ENCODE measurements around the gene HAAO. TPM values are rescaled to one million over a fixed set of nuclear protein-coding genes. Genes with fewer than 3 reads are reported as not detected.

HAAO gene
- total and polyA plus RNA-seq, 2 of the 13 experiments (the other 11 are each of a cell fraction or from before 2014, with no cell fraction given) = 36.1 to 42.7 TPM

DNA sequence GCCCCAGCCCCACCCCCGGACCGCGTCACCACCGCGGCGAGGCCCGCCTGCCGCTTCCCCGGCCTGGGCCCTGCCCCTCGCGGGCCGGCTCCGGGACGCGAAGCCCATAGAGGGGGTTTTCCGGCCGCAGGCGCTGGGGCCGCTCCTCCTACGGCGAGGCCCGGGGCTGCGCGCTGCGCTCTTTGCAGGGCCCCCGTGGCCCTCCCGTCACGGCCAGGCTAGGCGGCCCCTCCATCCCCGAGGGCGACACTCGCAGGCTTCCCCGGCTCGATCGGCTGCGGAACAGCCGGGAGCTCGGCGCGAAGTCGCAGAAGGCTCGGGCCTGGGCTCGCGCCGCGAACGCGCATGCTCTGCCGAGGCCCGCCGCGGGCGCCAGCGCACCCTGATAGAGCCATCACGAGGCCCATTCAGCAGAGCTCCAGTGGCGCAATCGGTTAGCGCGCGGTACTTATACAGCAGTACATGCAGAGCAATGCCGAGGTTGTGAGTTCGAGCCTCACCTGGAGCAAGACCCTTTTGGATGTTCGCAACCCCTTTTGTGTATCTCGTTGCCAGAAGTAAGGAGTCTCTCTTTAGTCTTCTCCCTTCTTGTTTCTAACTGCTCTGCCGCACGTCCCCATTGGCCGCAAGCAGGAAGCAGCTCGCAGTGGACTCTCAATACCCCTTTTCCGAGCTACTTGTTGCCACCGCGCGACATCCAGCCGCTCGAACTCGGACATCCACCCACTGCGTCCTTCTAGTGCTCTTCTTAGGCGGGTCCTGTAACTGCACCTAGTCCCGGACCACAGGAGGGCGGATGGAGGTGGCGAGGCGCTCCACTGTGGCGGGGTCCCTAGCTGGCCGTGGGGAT lies 18.0 kb upstream of the HAAO start (continued):
- TF ChIP-seq ZBTB40 (IDR thresholded peaks at IDR 0.05) (no peak), ZBTB40 (CRISPR knock-in tag; IDR thresholded peaks at IDR 0.05) (peak; percentile 79), MTA3 (CRISPR knock-in tag; IDR thresholded peaks at IDR 0.05) (no peak), ZNF784 (CRISPR knock-in tag; IDR thresholded peaks at IDR 0.05; ENCODE audit: borderline replicate concordance) (no peak), AGO2 (optimal IDR thresholded peaks at IDR 0.05; ENCODE audit: low read depth, low read length) (peak; percentile 95), ISL2 (CRISPR knock-in tag; IDR thresholded peaks at IDR 0.05) (peak; percentile 90), DMAP1 (CRISPR knock-in tag; IDR thresholded peaks at IDR 0.05) (peak; percentile 57; the same call in 1 of the 2 replicates), SRY (CRISPR knock-in tag; IDR thresholded peaks at IDR 0.05) (peak; percentile 98), SRSF1 (optimal IDR thresholded peaks at IDR 0.05; ENCODE audit: low read depth, low read length) (peak; percentile 89), HOXA9 (CRISPR knock-in tag; IDR thresholded peaks at IDR 0.05; ENCODE audit: borderline replicate concordance) (peak; percentile 97), ZNF296 (CRISPR knock-in tag; conservative IDR thresholded peaks at IDR 0.05) (no peak; the same call in 1 of the 2 replicates), MEF2D (CRISPR knock-in tag; IDR thresholded peaks at IDR 0.05) (peak; percentile 77), HES4 (CRISPR knock-in tag; IDR thresholded peaks at IDR 0.05; ENCODE audit: borderline replicate concordance) (peak; percentile 83), ZNF136 (CRISPR knock-in tag; IDR thresholded peaks at IDR 0.05; ENCODE audit: low read depth) (peak; percentile 78), KDM1A (CRISPR knock-in tag; IDR thresholded peaks at IDR 0.05) (peak; percentile 68; the same call in 1 of the 2 replicates)
- TF ChIP-seq, protein P1, sequence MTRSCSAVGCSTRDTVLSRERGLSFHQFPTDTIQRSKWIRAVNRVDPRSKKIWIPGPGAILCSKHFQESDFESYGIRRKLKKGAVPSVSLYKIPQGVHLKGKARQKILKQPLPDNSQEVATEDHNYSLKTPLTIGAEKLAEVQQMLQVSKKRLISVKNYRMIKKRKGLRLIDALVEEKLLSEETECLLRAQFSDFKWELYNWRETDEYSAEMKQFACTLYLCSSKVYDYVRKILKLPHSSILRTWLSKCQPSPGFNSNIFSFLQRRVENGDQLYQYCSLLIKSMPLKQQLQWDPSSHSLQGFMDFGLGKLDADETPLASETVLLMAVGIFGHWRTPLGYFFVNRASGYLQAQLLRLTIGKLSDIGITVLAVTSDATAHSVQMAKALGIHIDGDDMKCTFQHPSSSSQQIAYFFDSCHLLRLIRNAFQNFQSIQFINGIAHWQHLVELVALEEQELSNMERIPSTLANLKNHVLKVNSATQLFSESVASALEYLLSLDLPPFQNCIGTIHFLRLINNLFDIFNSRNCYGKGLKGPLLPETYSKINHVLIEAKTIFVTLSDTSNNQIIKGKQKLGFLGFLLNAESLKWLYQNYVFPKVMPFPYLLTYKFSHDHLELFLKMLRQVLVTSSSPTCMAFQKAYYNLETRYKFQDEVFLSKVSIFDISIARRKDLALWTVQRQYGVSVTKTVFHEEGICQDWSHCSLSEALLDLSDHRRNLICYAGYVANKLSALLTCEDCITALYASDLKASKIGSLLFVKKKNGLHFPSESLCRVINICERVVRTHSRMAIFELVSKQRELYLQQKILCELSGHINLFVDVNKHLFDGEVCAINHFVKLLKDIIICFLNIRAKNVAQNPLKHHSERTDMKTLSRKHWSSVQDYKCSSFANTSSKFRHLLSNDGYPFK (CRISPR knock-in tag; IDR thresholded peaks at IDR 0.05; ENCODE audit: borderline replicate concordance) = no peak; the same call in none of the 2 replicates
